ENCODE results near the gene ZSCAN25. TPM values are rescaled to one million over a fixed set of nuclear protein-coding genes. Genes with fewer than 3 reads are reported as not detected.

Gene ZSCAN25
- total RNA-seq, 1 donor from 2014 or later, result 8.7 TPM

DNA sequence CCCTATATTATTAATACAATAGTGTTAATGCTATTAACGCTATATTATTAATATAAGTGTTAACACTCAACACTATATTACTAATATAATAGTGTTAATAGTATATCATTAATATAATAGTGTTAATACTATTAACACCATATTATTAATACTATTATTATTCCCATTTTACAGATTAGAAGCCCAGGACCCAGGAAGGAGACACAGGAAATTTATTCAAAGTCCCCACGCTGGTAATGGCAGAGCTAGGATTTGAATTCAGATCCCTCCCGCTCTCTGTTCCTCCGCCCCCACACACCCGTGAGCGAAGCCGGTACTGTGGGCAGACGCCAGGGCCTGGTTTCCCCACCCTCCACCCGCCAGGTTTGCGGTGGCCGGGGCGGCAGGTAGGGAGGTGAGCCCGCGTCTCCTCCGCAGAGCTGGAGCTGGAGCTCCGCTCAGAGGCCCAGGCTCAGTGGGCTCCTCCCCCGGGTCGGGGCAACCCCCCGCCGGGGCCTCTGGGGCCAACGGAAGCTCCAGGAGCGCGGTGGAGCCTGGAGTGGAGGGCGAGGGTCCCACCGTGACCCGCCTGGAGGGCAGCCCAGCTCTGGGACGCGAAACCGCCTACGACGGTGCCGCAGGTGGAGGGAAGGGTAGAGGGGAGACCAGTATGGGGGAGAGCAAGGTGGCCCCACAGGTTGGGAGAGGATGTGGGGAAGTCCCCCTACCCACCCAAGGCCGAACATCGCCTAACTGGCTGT is 18.8 kb upstream of the ZSCAN25 start, which contains the start of gene TMEM225B:
TMEM225B (plus strand) TSS at position 506 of the 740 bp plus-strand sequence. CDS start 6,122 bp downstream, outside the sequence.
- DNase-seq (ENCODE audit: low spot score), result no peak
- peaks cover 10% of the 10 kb centered on the region for H3K9me3 ChIP-seq (ENCODE audit: low read depth)
- H3K27ac ChIP-seq, result no peak within 1 kb of the TSS
- no peaks in the 10 kb centered on the region for H3K79me2 ChIP-seq (ENCODE audit: low read depth)
- Mint-ChIP-seq H3K4me1 (no peaks in the 10 kb centered on the region), H3K27ac (no peak within 1 kb of the TSS), H3K36me3 (no peaks in the 10 kb centered on the region), H3K4me3 (no peak within 1 kb of the TSS), H3K27me3 (ENCODE audit: insufficient read depth, low read depth) (peaks cover 5% of the 10 kb centered on the region), H3K9me3 (no peaks in the 10 kb centered on the region)
- no peaks in the 10 kb centered on the region for H3K27me3 ChIP-seq
- H3F3A ChIP-seq (ENCODE audit: low read depth), result peaks cover 37% of the 10 kb centered on the region
- no peaks in the 10 kb centered on the region for H3K4me1 ChIP-seq
- no peak within 1 kb of the TSS for H3K9ac ChIP-seq
- no peak within 1 kb of the TSS for H3K4me2 ChIP-seq
- no peak within 1 kb of the TSS for H2AFZ ChIP-seq (replicated peaks)
- no peak within 1 kb of the TSS for H3K4me3 ChIP-seq
- H4K20me1 ChIP-seq (ENCODE audit: low read depth), result no peaks in the 10 kb centered on the region
- no peak for TF ChIP-seq EZH2 (IDR thresholded peaks at IDR 0.05)
- no peak for TF ChIP-seq EZH2phosphoT487 (IDR thresholded peaks at IDR 0.05)
- TF ChIP-seq, protein P1, sequence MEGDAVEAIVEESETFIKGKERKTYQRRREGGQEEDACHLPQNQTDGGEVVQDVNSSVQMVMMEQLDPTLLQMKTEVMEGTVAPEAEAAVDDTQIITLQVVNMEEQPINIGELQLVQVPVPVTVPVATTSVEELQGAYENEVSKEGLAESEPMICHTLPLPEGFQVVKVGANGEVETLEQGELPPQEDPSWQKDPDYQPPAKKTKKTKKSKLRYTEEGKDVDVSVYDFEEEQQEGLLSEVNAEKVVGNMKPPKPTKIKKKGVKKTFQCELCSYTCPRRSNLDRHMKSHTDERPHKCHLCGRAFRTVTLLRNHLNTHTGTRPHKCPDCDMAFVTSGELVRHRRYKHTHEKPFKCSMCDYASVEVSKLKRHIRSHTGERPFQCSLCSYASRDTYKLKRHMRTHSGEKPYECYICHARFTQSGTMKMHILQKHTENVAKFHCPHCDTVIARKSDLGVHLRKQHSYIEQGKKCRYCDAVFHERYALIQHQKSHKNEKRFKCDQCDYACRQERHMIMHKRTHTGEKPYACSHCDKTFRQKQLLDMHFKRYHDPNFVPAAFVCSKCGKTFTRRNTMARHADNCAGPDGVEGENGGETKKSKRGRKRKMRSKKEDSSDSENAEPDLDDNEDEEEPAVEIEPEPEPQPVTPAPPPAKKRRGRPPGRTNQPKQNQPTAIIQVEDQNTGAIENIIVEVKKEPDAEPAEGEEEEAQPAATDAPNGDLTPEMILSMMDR (IDR thresholded peaks at IDR 0.05), result no peak
- H3K36me3 ChIP-seq, result no peaks in the 10 kb centered on the region

DNA sequence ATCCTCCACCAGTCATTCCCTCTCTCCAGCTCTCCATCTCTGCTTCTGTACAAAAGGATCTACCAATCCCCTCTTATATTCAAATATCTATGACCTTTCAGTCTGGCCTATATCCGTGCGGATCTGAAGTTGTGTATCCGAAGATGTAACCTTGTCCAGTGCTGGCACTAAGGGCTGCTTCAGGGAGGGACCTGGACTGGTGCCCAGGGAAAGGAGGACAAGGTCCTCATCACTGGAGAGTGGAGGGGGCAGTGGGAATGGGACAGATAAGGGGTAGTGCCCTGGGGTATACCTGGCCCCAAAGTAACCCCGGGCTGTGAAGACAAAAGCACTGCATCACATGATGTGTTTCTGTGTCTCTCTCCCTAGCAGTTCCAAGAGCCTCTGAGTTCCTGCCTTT is 16.9 kb upstream of the ZSCAN25 start:
- no peaks in the 10 kb centered on the region for H3K4me1 ChIP-seq
- no peaks in the 10 kb centered on the region for H3K27me3 ChIP-seq
- DNase-seq (ENCODE audit: low spot score), result no peak
- Mint-ChIP-seq H3K4me3 (no peak overlapping the region), H3K27me3 (ENCODE audit: insufficient read depth, low read depth) (peaks cover 5% of the 10 kb centered on the region), H3K9me3 (no peaks in the 10 kb centered on the region), H3K36me3 (no peaks in the 10 kb centered on the region), H3K27ac (no peak overlapping the region), H3K4me1 (no peaks in the 10 kb centered on the region)
- peaks cover 4% of the 10 kb centered on the region for H3K9me3 ChIP-seq (ENCODE audit: low read depth)
- H3K79me2 ChIP-seq (ENCODE audit: low read depth), result no peaks in the 10 kb centered on the region
- H3K9ac ChIP-seq, result no peak overlapping the region
- H4K20me1 ChIP-seq (ENCODE audit: low read depth), result no peaks in the 10 kb centered on the region
- TF ChIP-seq, protein P1 (IDR thresholded peaks at IDR 0.05), result no peak
- TF ChIP-seq EZH2phosphoT487 (IDR thresholded peaks at IDR 0.05), result no peak
- TF ChIP-seq EZH2 (IDR thresholded peaks at IDR 0.05), result no peak
- no peaks in the 10 kb centered on the region for H3K36me3 ChIP-seq
- H3K4me3 ChIP-seq, result no peak overlapping the region
- peaks cover 22% of the 10 kb centered on the region for H3F3A ChIP-seq (ENCODE audit: low read depth)
- H3K27ac ChIP-seq, result no peak overlapping the region
- no peak overlapping the region for H3K4me2 ChIP-seq
- no peak overlapping the region for H2AFZ ChIP-seq (replicated peaks)

DNA sequence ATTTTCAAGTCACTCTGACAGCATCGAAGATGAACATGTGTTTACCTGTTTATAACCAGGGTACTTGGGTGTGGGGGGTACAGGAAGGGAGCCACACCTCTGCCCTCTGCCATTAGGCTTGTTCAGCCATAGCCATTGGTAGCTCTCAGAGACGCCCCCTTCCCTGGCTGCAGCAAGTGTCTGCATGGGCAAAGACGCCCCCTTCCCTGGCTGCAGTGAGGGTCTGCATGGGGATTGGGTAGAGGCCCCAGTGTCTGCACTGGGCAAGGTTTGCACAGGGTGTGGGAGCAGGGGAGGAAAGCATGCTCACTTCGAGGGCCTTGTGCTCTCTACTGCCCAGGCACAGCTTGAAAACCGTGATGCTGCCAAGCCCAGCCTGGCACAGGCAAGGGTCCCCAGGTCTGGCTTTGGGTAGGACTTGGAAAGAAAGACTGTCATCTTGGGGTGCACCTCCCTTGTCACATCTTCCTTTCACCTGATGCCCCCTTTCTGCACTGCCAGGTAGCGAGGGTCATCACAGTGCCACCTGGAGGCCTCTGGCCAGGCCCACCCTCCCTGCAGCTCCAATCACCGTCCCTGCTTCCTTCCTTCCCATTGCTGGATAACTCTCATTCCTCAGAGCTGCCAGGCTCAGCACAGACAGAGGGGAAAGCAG is 15.0 kb upstream of the ZSCAN25 start:
- H4K20me1 ChIP-seq (ENCODE audit: low read depth), result no peaks in the 10 kb centered on the region
- Mint-ChIP-seq H3K27me3 (ENCODE audit: insufficient read depth, low read depth) (peaks cover 6% of the 10 kb centered on the region), H3K4me1 (no peaks in the 10 kb centered on the region), H3K4me3 (no peak overlapping the region), H3K9me3 (no peaks in the 10 kb centered on the region), H3K36me3 (no peaks in the 10 kb centered on the region), H3K27ac (no peak overlapping the region)
- H3K9ac ChIP-seq, result no peak overlapping the region
- no peaks in the 10 kb centered on the region for H3K4me1 ChIP-seq
- H2AFZ ChIP-seq (replicated peaks), result no peak overlapping the region
- DNase-seq (ENCODE audit: low spot score), result peak; percentile 11
- H3K9me3 ChIP-seq (ENCODE audit: low read depth), result no peaks in the 10 kb centered on the region
- no peak overlapping the region for H3K4me3 ChIP-seq
- H3K4me2 ChIP-seq, result no peak overlapping the region
- peaks cover 5% of the 10 kb centered on the region for H3F3A ChIP-seq (ENCODE audit: low read depth)
- H3K27ac ChIP-seq, result no peak overlapping the region
- H3K36me3 ChIP-seq, result no peaks in the 10 kb centered on the region
- no peaks in the 10 kb centered on the region for H3K79me2 ChIP-seq (ENCODE audit: low read depth)
- H3K27me3 ChIP-seq, result no peaks in the 10 kb centered on the region
- TF ChIP-seq EZH2 (IDR thresholded peaks at IDR 0.05), result no peak
- TF ChIP-seq, protein P1 (IDR thresholded peaks at IDR 0.05), result peak; percentile 30
